HCT116 (cell line): ENCODE data around the gene GABBR2. TPM values are rescaled to one million over a fixed set of nuclear protein-coding genes. Genes with fewer than 3 reads are reported as not detected.

Experiments used
- ATAC-seq: fragments of 200-7000 bp; cut with Tn5 transposase; 2 replicates; pipeline ENCODE4 v1.9.1; 2020; ENCODE audit warnings: mild to moderate bottlenecking, moderate library complexity
- BruUV-seq: library from RNA; stranded (reverse); fragments of 400-500 nt; replicated peaks from 2 replicates; lab custom pipeline; 2021; lab: Mats Ljungman, UMichigan
- CTCF ChIA-PET: fragments of 300-600 bp; sonication (Branson Sonifier 250); formaldehyde crosslinking; loops from one replicate; lab custom pipeline; 2021; ENCODE audit warnings: antibody characterized with exemption; lab: Charles Lee
- POLR2A ChIA-PET: fragments of 300-600, 350-600 bp; sonication (Branson Sonifier 250); formaldehyde crosslinking; loops from one replicate; lab custom pipeline; 2021; ENCODE audit warnings: antibody characterized with exemption; lab: Charles Lee
- RAD21 ChIA-PET, 2 experiments: fragments of 300-600 bp; sonication (Branson Sonifier 250); formaldehyde crosslinking; loops; one replicate each; lab custom pipeline; 2023; ENCODE audit warnings: low total read pairs in 2 of 2; ENCODE audit not compliant: uncharacterized antibody in 2 of 2, unreplicated experiment in 2 of 2, low non-redundant PET in 1 of 2; lab: Charles Lee
- DNase-seq: peaks from one replicate; pipeline ENCODE4 v3.0.0-alpha.2; 2010; ENCODE audit warnings: low read depth, low spot score
- H2AFZ ChIP-seq: fragments of 200-600 bp; shearing (Covaris generic), sonication (generic); 2 replicates; pipeline ENCODE4 v1.6.1; 2017; ENCODE audit warnings: low read depth, mixed run types, mixed read lengths, antibody characterized with exemption, low read length; ENCODE audit not compliant: poor library complexity, severe bottlenecking
- H3K27ac ChIP-seq: 2 replicates; pipeline ENCODE4 v1.5.1; 2012; ENCODE audit warnings: low read depth, low read length
- H3K27me3 ChIP-seq: fragments of 200-600 bp; sonication (generic); 2 replicates; pipeline ENCODE4 v1.6.1; 2016; ENCODE audit warnings: mixed run types, low read length, mixed read lengths; ENCODE audit not compliant: insufficient read depth
- H3K36me3 ChIP-seq, 2 experiments: fragments of 200-500 bp in 1 of 2; fragments of 200-600 bp in 1 of 2; sonication (Bioruptor generic) in 1 of 2; sonication (generic) in 1 of 2; 2 replicates each; pipeline versions ENCODE4 v1.5.1 to v1.6.1; 2014 to 2016; ENCODE audit warnings: low read length in 2 of 2, inconsistent platforms in 1 of 2, mixed read lengths in 1 of 2, mixed run types in 1 of 2; ENCODE audit not compliant: insufficient read depth in 2 of 2, control insufficient read depth in 1 of 2
- H3K4me1 ChIP-seq, 2 experiments: fragments of 200-600 bp in 1 of 2; sonication (generic) in 1 of 2; 2 replicates each; pipeline versions ENCODE4 v1.5.1 to v1.6.1; 2012 to 2017; ENCODE audit warnings: low read length in 2 of 2, inconsistent platforms in 1 of 2, mild to moderate bottlenecking in 1 of 2, mixed read lengths in 1 of 2, mixed run types in 1 of 2, moderate library complexity in 1 of 2; ENCODE audit not compliant: insufficient read depth in 2 of 2, control insufficient read depth in 1 of 2
- H3K4me2 ChIP-seq: fragments of 200-600 bp; sonication (generic); 2 replicates; pipeline ENCODE4 v1.6.1; 2017; ENCODE audit warnings: mixed run types, low read length, mixed read lengths
- H3K4me3 ChIP-seq, 2 experiments: fragments of 200-600 bp in 1 of 2; sonication (generic) in 1 of 2; replicated peaks in 1 of 2; 2 replicates each; pipeline ENCODE4 v1.5.1; 2011 to 2016; ENCODE audit warnings: low read length in 2 of 2, control low read depth in 1 of 2, low read depth in 1 of 2, mild to moderate bottlenecking in 1 of 2, mixed read lengths in 1 of 2, mixed run types in 1 of 2
- H3K79me2 ChIP-seq: fragments of 200-600 bp; sonication (generic); 2 replicates; pipeline ENCODE4 v1.6.1; 2017; ENCODE audit warnings: mild to moderate bottlenecking, mixed run types, low read length, moderate library complexity, mixed read lengths; ENCODE audit not compliant: insufficient read depth
- H3K9ac ChIP-seq: fragments of 200-600 bp; sonication (generic); 2 replicates; pipeline ENCODE4 v1.6.1; 2016; ENCODE audit warnings: low read length, mixed read lengths
- H3K9me2 ChIP-seq: fragments of 200-600 bp; sonication (generic), shearing (Covaris generic); 2 replicates; pipeline ENCODE4 v1.6.1; 2017; ENCODE audit warnings: mixed run types, mild to moderate bottlenecking, moderate library complexity; ENCODE audit not compliant: insufficient read depth
- H3K9me3 ChIP-seq, 2 experiments: fragments of 200-500 bp in 1 of 2; fragments of 200-600 bp in 1 of 2; sonication (Bioruptor generic) in 1 of 2; sonication (generic) in 1 of 2; 2 replicates each; pipeline ENCODE4 v1.6.1; 2014 to 2017; ENCODE audit warnings: low read length in 2 of 2, mixed read lengths in 2 of 2, inconsistent platforms in 1 of 2, low read depth in 1 of 2, mild to moderate bottlenecking in 1 of 2, mixed run types in 1 of 2, moderate library complexity in 1 of 2; ENCODE audit not compliant: control insufficient read depth in 1 of 2, insufficient read depth in 1 of 2
- H4K20me1 ChIP-seq: fragments of 200-600 bp; sonication (generic), shearing (Covaris generic); 2 replicates; pipeline ENCODE4 v1.6.1; 2017; ENCODE audit warnings: mixed run types, mild to moderate bottlenecking, moderate library complexity; ENCODE audit not compliant: insufficient read depth
- ATF3 ChIP-seq: IDR thresholded peaks from 2 replicates; pipeline ENCODE4 v1.6.1; 2012
- CBX3 ChIP-seq: IDR thresholded peaks from 2 replicates; pipeline ENCODE4 v1.6.1; 2012; ENCODE audit warnings: low read depth
- CEBPB ChIP-seq: IDR thresholded peaks from 2 replicates; pipeline ENCODE4 v1.6.1; 2012; ENCODE audit warnings: low read depth
- EGR1 ChIP-seq: IDR thresholded peaks from 2 replicates; pipeline ENCODE4 v1.6.1; 2012; ENCODE audit warnings: low read depth
- ELF1 ChIP-seq: IDR thresholded peaks from 2 replicates; pipeline ENCODE4 v1.6.1; 2012; ENCODE audit warnings: low read depth, borderline replicate concordance
- EZH2 ChIP-seq: fragments of 200-600 bp; sonication (generic); IDR thresholded peaks from 2 replicates; pipeline ENCODE4 v1.6.1; 2017; ENCODE audit warnings: antibody characterized with exemption, mixed run types
- FOSL1 ChIP-seq: IDR thresholded peaks from 2 replicates; pipeline ENCODE4 v1.6.1; 2012; ENCODE audit warnings: low read depth
- JUND ChIP-seq: IDR thresholded peaks from 2 replicates; pipeline ENCODE4 v1.6.1; 2012
- POLR2A ChIP-seq: IDR thresholded peaks from 2 replicates; pipeline ENCODE4 v1.7.0; 2011; ENCODE audit warnings: borderline replicate concordance; ENCODE audit not compliant: insufficient read depth, insufficient read length; ENCODE audit errors: extremely low read depth
- RAD21 ChIP-seq: IDR thresholded peaks from 2 replicates; pipeline ENCODE4 v1.6.1; 2012; ENCODE audit warnings: low read depth, mild to moderate bottlenecking
- SIN3A ChIP-seq: IDR thresholded peaks from 2 replicates; pipeline ENCODE4 v1.6.1; 2012; ENCODE audit warnings: low read depth
- SP1 ChIP-seq: IDR thresholded peaks from 2 replicates; pipeline ENCODE4 v1.6.1; 2012; ENCODE audit warnings: low read depth
- SRF ChIP-seq: IDR thresholded peaks from 2 replicates; pipeline ENCODE4 v1.6.1; 2012; ENCODE audit warnings: low read depth
- TCF7L2 ChIP-seq: IDR thresholded peaks from 2 replicates; pipeline ENCODE4 v1.7.0; 2011; ENCODE audit warnings: borderline replicate concordance, inconsistent platforms; ENCODE audit not compliant: insufficient read depth, insufficient read length; ENCODE audit errors: extremely low read depth
- intact Hi-C: fragments of 100-400 bp; cut with micrococcal nuclease; formaldehyde crosslinking; loops from 2 replicates; pipeline ENCODE4 v1.10.0; 2022
- total RNA-seq: library from RNA; stranded (reverse); gene quantifications from one replicate; pipeline ENCODE4 v1.2.1, GENCODE V29; 2021; ENCODE audit not compliant: unreplicated experiment
- TF ChIP-seq, protein P1 (sequence below): IDR thresholded peaks from 2 replicates; pipeline ENCODE4 v1.6.1; 2012
- TF ChIP-seq, protein P2 (sequence below), 3 experiments: fragments of 200-600 bp in 1 of 3; sonication (generic) in 1 of 3; IDR thresholded peaks in 2 of 3; conservative IDR thresholded peaks in 1 of 3; 2 replicates each; pipeline ENCODE4 v1.5.1; 2012 to 2017; ENCODE audit warnings: low read depth in 2 of 3, low read length in 2 of 3, antibody characterized with exemption in 1 of 3, borderline replicate concordance in 1 of 3, control low read depth in 1 of 3, mild to moderate bottlenecking in 1 of 3, mixed read lengths in 1 of 3, mixed run types in 1 of 3, moderate library complexity in 1 of 3; ENCODE audit not compliant: insufficient read depth in 1 of 3

The GABBR2 gene
- total RNA-seq, 1 experiment from 2014 or later, result 0.15 TPM

- Histone ChIP-seq H3K79me2 (no peaks in the 10 kb centered on the region), H3K4me1 (no peaks in the 10 kb centered on the region), H3K27me3 (peaks cover 31% of the 10 kb centered on the region), H3K9me2 (no peaks in the 10 kb centered on the region), H3K4me3 (no peak overlapping the region), H3K36me3 (no peaks in the 10 kb centered on the region), H2AFZ (no peak overlapping the region), H3K9me3 (no peaks in the 10 kb centered on the region), H3K27ac (no peak overlapping the region), H4K20me1 (no peaks in the 10 kb centered on the region), H3K4me2 (no peak overlapping the region), H3K9ac (no peak overlapping the region)
- DNase-seq, result no peak
- ATAC-seq, result no peak
- CTCF ChIA-PET, result no interaction called here
- no TSS peak for BruUV-seq
- POLR2A ChIA-PET, result no interaction called here
- intact Hi-C loops, result no loop called here
- TF ChIP-seq EGR1 (no peak), TCF7L2 (no peak), CBX3 (no peak), JUND (no peak), SIN3A (no peak), FOSL1 (no peak), ELF1 (no peak), POLR2A (no peak), CEBPB (no peak)
- TF ChIP-seq, protein P1, sequence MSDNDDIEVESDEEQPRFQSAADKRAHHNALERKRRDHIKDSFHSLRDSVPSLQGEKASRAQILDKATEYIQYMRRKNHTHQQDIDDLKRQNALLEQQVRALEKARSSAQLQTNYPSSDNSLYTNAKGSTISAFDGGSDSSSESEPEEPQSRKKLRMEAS, result no peak
- TF ChIP-seq, all 23 proteins: peak for 0
- RAD21 ChIA-PET, result no interaction called here
These were observed 9.9 kb downstream of the GABBR2 start for GRCh38 chr9:98698856-98699255.

GRCh38 chr9:98694943-98695342, 13.8 kb downstream of the GABBR2 start:
- ChIA-PET POLR2A (no interaction called here), RAD21 (no interaction called here), CTCF (no interaction called here)
- ATAC-seq, result no peak
- Histone ChIP-seq H3K9ac (no peak overlapping the region), H3K4me3 (no peak overlapping the region), H2AFZ (no peak overlapping the region), H3K79me2 (no peaks in the 10 kb centered on the region), H4K20me1 (no peaks in the 10 kb centered on the region), H3K27ac (no peak overlapping the region), H3K4me2 (no peak overlapping the region), H3K9me2 (no peaks in the 10 kb centered on the region), H3K27me3 (peaks cover 31% of the 10 kb centered on the region), H3K36me3 (no peaks in the 10 kb centered on the region), H3K4me1 (no peaks in the 10 kb centered on the region), H3K9me3 (no peaks in the 10 kb centered on the region)
- intact Hi-C loops, result no loop called here
- BruUV-seq, result no TSS peak
- no peak for DNase-seq
- TF ChIP-seq EZH2 (no peak), SP1 (no peak), RAD21 (no peak), POLR2A (no peak), ATF3 (no peak), CEBPB (no peak), SRF (no peak), FOSL1 (no peak), JUND (no peak)
- TF ChIP-seq, protein P1, result no peak
- TF ChIP-seq, protein P2, sequence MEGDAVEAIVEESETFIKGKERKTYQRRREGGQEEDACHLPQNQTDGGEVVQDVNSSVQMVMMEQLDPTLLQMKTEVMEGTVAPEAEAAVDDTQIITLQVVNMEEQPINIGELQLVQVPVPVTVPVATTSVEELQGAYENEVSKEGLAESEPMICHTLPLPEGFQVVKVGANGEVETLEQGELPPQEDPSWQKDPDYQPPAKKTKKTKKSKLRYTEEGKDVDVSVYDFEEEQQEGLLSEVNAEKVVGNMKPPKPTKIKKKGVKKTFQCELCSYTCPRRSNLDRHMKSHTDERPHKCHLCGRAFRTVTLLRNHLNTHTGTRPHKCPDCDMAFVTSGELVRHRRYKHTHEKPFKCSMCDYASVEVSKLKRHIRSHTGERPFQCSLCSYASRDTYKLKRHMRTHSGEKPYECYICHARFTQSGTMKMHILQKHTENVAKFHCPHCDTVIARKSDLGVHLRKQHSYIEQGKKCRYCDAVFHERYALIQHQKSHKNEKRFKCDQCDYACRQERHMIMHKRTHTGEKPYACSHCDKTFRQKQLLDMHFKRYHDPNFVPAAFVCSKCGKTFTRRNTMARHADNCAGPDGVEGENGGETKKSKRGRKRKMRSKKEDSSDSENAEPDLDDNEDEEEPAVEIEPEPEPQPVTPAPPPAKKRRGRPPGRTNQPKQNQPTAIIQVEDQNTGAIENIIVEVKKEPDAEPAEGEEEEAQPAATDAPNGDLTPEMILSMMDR (IDR thresholded peaks at IDR 0.05 in 2 of 3, conservative IDR thresholded peaks at IDR 0.05 in 1 of 3; ENCODE audit: borderline replicate concordance in 1 of 3, insufficient read depth in 1 of 3, low read depth in 2 of 3, low read length in 2 of 3), result no peak
